ENCODE data around the gene KLF5.

- TF ChIP-seq CTCF (conservative IDR thresholded peaks at IDR 0.05; ENCODE audit: low read depth, low read length) (no peak), EZH2 (IDR thresholded peaks at IDR 0.05; ENCODE audit: borderline replicate concordance, low read depth, low read length, poor library complexity, severe bottlenecking) (no peak)
Observed at GRCh38 chr13:73090823-73091187, 32.0 kb downstream of the KLF5 start.
